HepG2 (cell line): ENCODE results near the gene AMBRA1. TPM values are rescaled to one million over a fixed set of nuclear protein-coding genes. Genes with fewer than 3 reads are reported as not detected.
A peak's percentile ranks its signal among the peaks of the same experiment; 100 is the strongest.

Experiments
- CBX5 ChIP-seq: sonication (generic); formaldehyde crosslinking; IDR thresholded peaks from 2 replicates; pipeline ENCODE4 v1.4.0; 2020; ENCODE audit warnings: missing genetic modification reagents, borderline replicate concordance
- HNRNPL ChIP-seq: fragments of 200-400 bp; formaldehyde crosslinking; IDR thresholded peaks from 2 replicates; pipeline ENCODE4 v1.6.1; 2017; ENCODE audit warnings: mild to moderate bottlenecking, low read depth, low read length
- HNRNPLL ChIP-seq: fragments of 200-400 bp; formaldehyde crosslinking; IDR thresholded peaks from 2 replicates; pipeline ENCODE4 v1.6.1; 2017; ENCODE audit warnings: mild to moderate bottlenecking, low read depth, low read length; ENCODE audit not compliant: poor library complexity, severe bottlenecking
- SMC3 ChIP-seq: IDR thresholded peaks from 2 replicates; pipeline ENCODE4 v1.6.1; 2011; ENCODE audit warnings: low read length, improper control_type of control experiment
- SNRNP70 ChIP-seq: fragments of 200-400 bp; formaldehyde crosslinking; IDR thresholded peaks from 2 replicates; pipeline ENCODE4 v1.6.1; 2017; ENCODE audit warnings: mild to moderate bottlenecking, low read depth, low read length, moderate library complexity
- STAG1 ChIP-seq: sonication (generic); formaldehyde crosslinking; IDR thresholded peaks from 2 replicates; pipeline ENCODE4 v1.4.0; 2020; ENCODE audit warnings: missing genetic modification reagents
- TEAD2 ChIP-seq: sonication (generic); formaldehyde crosslinking; IDR thresholded peaks from 2 replicates; pipeline ENCODE4 v1.9.0; 2021; ENCODE audit warnings: missing genetic modification reagents
- ZFYVE20 ChIP-seq: sonication (generic); formaldehyde crosslinking; IDR thresholded peaks from 2 replicates; pipeline ENCODE4 v1.8.0; 2023; ENCODE audit warnings: low read depth, mild to moderate bottlenecking, moderate library complexity, missing genetic modification reagents, borderline replicate concordance
- ZNF101 ChIP-seq: sonication (generic); formaldehyde crosslinking; IDR thresholded peaks from 2 replicates; pipeline ENCODE4 v1.4.0; 2020; ENCODE audit warnings: mild to moderate bottlenecking, low read depth, missing genetic modification reagents, borderline replicate concordance
- ZNF230 ChIP-seq: sonication (generic); formaldehyde crosslinking; IDR thresholded peaks from 2 replicates; pipeline ENCODE4 v1.4.0; 2020; ENCODE audit warnings: mild to moderate bottlenecking, missing genetic modification reagents
- ZNF501 ChIP-seq: sonication (generic); formaldehyde crosslinking; IDR thresholded peaks from 2 replicates; pipeline ENCODE4 v1.5.1; 2020; ENCODE audit warnings: mild to moderate bottlenecking, moderate library complexity, missing genetic modification reagents
- polyA plus RNA-seq, 8 experiments: library from polyadenylated mRNA; depleted of rRNA in 3 of 8; stranded (reverse) in 7 of 8; unstranded in 1 of 8; fragments of >200 nt; fragmentation: Illumina TruSeq in 4 of 8; extraction: Trizol in 4 of 8; gene quantifications; 2 replicates each; pipeline versions ENCODE4 v1.2.1 to v1.2.3, GENCODE V29; 2011 to 2016; ENCODE audit warnings: low read depth in 4 of 8, missing spikeins in 1 of 8, mixed read lengths in 1 of 8; ENCODE audit not compliant: insufficient read depth in 1 of 8
- total RNA-seq, 5 experiments: library from RNA; depleted of rRNA; stranded (reverse); fragments of >200 nt; fragmentation: Illumina TruSeq; extraction: Trizol; gene quantifications; 2 replicates each; pipeline ENCODE4 v1.2.3, GENCODE V29; 2016; ENCODE audit warnings: low read depth in 1 of 5
- TF ChIP-seq, protein P1 (sequence below): sonication (generic); formaldehyde crosslinking; IDR thresholded peaks from 2 replicates; pipeline ENCODE4 v1.5.1; 2020; ENCODE audit warnings: missing genetic modification reagents, mild to moderate bottlenecking, borderline replicate concordance
- TF ChIP-seq, protein P2 (sequence below): sonication (generic); formaldehyde crosslinking; IDR thresholded peaks from 2 replicates; pipeline ENCODE4 v1.4.0; 2020; ENCODE audit warnings: missing genetic modification reagents, mild to moderate bottlenecking, borderline replicate concordance
- TF ChIP-seq, protein P3 (sequence below): IDR thresholded peaks from 2 replicates; pipeline ENCODE4 v1.6.1; 2016; ENCODE audit warnings: control low read depth
- TF ChIP-seq, protein P4 (sequence below): sonication (generic); formaldehyde crosslinking; IDR thresholded peaks from 2 replicates; pipeline ENCODE4 v1.5.1; 2020; ENCODE audit warnings: mild to moderate bottlenecking, missing genetic modification reagents, borderline replicate concordance

AMBRA1 gene
- total and polyA plus RNA-seq, 2 of the 13 experiments (the other 11 are each of a cell fraction or from before 2014, with no cell fraction given): 15.7 to 26.0 TPM

DNA sequence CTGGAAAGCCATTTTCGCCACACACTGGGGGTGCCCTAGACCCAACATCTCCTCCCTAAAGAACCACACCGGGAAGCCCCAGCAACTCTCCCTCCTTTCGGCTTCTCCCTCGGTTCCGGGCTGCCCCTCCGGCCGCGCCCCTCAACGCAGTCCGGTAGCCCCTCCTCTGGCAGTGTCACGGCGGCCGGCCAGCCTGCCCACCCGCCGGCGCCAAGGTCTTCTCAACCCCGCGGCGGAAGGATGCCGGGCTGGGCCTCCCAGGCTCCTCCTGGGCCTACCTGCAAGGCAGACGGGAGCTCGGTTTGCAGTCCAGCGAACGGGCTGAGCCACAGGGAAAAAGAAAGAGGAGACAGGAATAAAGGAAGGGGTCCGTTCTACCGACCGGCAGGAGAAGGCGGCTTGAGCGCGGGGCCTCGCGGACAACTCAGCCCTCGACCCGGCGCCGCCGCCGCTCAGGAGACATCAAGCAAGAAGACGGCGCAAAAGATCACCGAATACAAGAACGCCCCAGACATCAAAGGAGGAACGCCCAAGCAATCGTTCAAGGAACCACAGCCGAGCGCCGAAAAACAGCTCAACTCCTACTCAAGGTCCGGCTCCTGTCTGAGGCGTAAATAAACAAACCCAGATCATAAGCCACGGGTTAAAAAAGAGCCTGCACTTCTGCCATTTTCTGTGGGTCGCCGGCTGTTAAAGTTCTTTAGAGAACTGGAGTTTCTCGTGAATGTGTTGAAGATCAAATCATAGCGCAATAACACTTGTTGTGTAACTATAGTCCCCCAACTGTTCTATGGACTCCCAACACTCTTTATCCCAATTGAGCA lies at the start of gene AMBRA1 (continued):
- peak; percentile 62; the same call in 1 of the 2 replicates for TF ChIP-seq ZNF501 (CRISPR knock-in tag)
- TF ChIP-seq STAG1 (CRISPR knock-in tag): no peak; the same call in 1 of the 2 replicates
- no peak for TF ChIP-seq SNRNP70
- TF ChIP-seq HNRNPLL: peak; percentile 79
- 0 out of 2 replicates have a peak, but pooled peaks have one; percentile 67 for TF ChIP-seq CBX5 (CRISPR knock-in tag)
- TF ChIP-seq TEAD2: no peak
- TF ChIP-seq, protein P1, sequence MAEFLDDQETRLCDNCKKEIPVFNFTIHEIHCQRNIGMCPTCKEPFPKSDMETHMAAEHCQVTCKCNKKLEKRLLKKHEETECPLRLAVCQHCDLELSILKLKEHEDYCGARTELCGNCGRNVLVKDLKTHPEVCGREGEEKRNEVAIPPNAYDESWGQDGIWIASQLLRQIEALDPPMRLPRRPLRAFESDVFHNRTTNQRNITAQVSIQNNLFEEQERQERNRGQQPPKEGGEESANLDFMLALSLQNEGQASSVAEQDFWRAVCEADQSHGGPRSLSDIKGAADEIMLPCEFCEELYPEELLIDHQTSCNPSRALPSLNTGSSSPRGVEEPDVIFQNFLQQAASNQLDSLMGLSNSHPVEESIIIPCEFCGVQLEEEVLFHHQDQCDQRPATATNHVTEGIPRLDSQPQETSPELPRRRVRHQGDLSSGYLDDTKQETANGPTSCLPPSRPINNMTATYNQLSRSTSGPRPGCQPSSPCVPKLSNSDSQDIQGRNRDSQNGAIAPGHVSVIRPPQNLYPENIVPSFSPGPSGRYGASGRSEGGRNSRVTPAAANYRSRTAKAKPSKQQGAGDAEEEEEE (CRISPR knock-in tag): no peak
- TF ChIP-seq, protein P2, sequence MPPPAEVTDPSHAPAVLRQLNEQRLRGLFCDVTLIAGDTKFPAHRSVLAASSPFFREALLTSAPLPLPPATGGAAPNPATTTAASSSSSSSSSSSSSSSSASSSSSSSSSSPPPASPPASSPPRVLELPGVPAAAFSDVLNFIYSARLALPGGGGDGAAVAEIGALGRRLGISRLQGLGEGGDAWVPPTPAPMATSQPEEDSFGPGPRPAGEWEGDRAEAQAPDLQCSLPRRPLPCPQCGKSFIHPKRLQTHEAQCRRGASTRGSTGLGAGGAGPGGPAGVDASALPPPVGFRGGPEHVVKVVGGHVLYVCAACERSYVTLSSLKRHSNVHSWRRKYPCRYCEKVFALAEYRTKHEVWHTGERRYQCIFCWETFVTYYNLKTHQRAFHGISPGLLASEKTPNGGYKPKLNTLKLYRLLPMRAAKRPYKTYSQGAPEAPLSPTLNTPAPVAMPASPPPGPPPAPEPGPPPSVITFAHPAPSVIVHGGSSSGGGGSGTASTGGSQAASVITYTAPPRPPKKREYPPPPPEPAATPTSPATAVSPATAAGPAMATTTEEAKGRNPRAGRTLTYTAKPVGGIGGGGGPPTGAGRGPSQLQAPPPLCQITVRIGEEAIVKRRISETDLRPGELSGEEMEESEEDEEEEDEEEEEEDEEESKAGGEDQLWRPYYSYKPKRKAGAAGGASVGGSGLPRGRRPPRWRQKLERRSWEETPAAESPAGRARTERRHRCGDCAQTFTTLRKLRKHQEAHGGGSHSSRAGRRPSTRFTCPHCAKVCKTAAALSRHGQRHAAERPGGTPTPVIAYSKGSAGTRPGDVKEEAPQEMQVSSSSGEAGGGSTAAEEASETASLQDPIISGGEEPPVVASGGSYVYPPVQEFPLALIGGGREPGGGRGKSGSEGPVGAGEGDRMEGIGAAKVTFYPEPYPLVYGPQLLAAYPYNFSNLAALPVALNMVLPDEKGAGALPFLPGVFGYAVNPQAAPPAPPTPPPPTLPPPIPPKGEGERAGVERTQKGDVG: no peak
- TF ChIP-seq ZNF230 (CRISPR knock-in tag): peak; percentile 31; the same call in 1 of the 2 replicates
- TF ChIP-seq HNRNPL: no peak
- no peak for TF ChIP-seq ZNF101 (CRISPR knock-in tag)
- TF ChIP-seq, protein P3, sequence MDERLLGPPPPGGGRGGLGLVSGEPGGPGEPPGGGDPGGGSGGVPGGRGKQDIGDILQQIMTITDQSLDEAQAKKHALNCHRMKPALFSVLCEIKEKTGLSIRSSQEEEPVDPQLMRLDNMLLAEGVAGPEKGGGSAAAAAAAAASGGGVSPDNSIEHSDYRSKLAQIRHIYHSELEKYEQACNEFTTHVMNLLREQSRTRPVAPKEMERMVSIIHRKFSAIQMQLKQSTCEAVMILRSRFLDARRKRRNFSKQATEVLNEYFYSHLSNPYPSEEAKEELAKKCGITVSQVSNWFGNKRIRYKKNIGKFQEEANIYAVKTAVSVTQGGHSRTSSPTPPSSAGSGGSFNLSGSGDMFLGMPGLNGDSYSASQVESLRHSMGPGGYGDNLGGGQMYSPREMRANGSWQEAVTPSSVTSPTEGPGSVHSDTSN (CRISPR knock-in tag): no peak
- TF ChIP-seq ZFYVE20 (CRISPR knock-in tag): no peak
- TF ChIP-seq, protein P4, sequence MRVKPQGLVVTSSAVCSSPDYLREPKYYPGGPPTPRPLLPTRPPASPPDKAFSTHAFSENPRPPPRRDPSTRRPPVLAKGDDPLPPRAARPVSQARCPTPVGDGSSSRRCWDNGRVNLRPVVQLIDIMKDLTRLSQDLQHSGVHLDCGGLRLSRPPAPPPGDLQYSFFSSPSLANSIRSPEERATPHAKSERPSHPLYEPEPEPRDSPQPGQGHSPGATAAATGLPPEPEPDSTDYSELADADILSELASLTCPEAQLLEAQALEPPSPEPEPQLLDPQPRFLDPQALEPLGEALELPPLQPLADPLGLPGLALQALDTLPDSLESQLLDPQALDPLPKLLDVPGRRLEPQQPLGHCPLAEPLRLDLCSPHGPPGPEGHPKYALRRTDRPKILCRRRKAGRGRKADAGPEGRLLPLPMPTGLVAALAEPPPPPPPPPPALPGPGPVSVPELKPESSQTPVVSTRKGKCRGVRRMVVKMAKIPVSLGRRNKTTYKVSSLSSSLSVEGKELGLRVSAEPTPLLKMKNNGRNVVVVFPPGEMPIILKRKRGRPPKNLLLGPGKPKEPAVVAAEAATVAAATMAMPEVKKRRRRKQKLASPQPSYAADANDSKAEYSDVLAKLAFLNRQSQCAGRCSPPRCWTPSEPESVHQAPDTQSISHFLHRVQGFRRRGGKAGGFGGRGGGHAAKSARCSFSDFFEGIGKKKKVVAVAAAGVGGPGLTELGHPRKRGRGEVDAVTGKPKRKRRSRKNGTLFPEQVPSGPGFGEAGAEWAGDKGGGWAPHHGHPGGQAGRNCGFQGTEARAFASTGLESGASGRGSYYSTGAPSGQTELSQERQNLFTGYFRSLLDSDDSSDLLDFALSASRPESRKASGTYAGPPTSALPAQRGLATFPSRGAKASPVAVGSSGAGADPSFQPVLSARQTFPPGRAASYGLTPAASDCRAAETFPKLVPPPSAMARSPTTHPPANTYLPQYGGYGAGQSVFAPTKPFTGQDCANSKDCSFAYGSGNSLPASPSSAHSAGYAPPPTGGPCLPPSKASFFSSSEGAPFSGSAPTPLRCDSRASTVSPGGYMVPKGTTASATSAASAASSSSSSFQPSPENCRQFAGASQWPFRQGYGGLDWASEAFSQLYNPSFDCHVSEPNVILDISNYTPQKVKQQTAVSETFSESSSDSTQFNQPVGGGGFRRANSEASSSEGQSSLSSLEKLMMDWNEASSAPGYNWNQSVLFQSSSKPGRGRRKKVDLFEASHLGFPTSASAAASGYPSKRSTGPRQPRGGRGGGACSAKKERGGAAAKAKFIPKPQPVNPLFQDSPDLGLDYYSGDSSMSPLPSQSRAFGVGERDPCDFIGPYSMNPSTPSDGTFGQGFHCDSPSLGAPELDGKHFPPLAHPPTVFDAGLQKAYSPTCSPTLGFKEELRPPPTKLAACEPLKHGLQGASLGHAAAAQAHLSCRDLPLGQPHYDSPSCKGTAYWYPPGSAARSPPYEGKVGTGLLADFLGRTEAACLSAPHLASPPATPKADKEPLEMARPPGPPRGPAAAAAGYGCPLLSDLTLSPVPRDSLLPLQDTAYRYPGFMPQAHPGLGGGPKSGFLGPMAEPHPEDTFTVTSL (CRISPR knock-in tag): peak; percentile 28; the same call in 1 of the 2 replicates
- peak; percentile 22 for TF ChIP-seq SMC3
